IPS-11a (cell line): ENCODE measurements around the gene ZSCAN30.

Experiments used
- H3K4me3 ChIP-seq: one replicate; pipeline ENCODE4 v1.5.1; 2013; ENCODE audit warnings: low read depth, low read length, control low read depth

The ZSCAN30 gene

GRCh38 chr18:35282353-35282752 lies 7.7 kb downstream of the ZSCAN30 start:
- H3K4me3 ChIP-seq, result no peak overlapping the region

GRCh38 chr18:35278969-35279368 lies 11.1 kb downstream of the ZSCAN30 start:
- no peak overlapping the region for H3K4me3 ChIP-seq

- no peak overlapping the region for H3K4me3 ChIP-seq
Observed at GRCh38 chr18:35278085-35278484, 11.9 kb downstream of the ZSCAN30 start.

GRCh38 chr18:35277633-35278032 lies 12.4 kb downstream of the ZSCAN30 start:
- H3K4me3 ChIP-seq, result no peak overlapping the region

- H3K4me3 ChIP-seq, result no peak overlapping the region
Observed at GRCh38 chr18:35276267-35276666, 13.8 kb downstream of the ZSCAN30 start.

GRCh38 chr18:35271656-35272055 lies 18.4 kb downstream of the ZSCAN30 start:
- H3K4me3 ChIP-seq, result no peak overlapping the region

GRCh38 chr18:35268821-35269220 lies 21.2 kb downstream of the ZSCAN30 start:
- H3K4me3 ChIP-seq, result no peak overlapping the region

GRCh38 chr18:35267809-35268208 lies 22.2 kb downstream of the ZSCAN30 start:
- no peak overlapping the region for H3K4me3 ChIP-seq

GRCh38 chr18:35267161-35267651 lies 22.8 kb downstream of the ZSCAN30 start:
- H3K4me3 ChIP-seq, result no peak overlapping the region

GRCh38 chr18:35264409-35264808 lies 25.6 kb downstream of the ZSCAN30 start:
- no peak overlapping the region for H3K4me3 ChIP-seq

GRCh38 chr18:35256947-35257346 lies 33.1 kb downstream of the ZSCAN30 start:
- no peak overlapping the region for H3K4me3 ChIP-seq

- no peak overlapping the region for H3K4me3 ChIP-seq
Observed at GRCh38 chr18:35253655-35254287, 36.3 kb downstream of the ZSCAN30 start.

- H3K4me3 ChIP-seq, result no peak overlapping the region
Observed at GRCh38 chr18:35252466-35252865, 37.6 kb downstream of the ZSCAN30 start.

- no peak overlapping the region for H3K4me3 ChIP-seq
Observed at GRCh38 chr18:35248429-35248828, 41.6 kb downstream of the ZSCAN30 start.

GRCh38 chr18:35247412-35248249 lies 42.4 kb downstream of the ZSCAN30 start:
- no peak overlapping the region for H3K4me3 ChIP-seq

GRCh38 chr18:35246831-35247230 lies 43.2 kb downstream of the ZSCAN30 start:
- no peak overlapping the region for H3K4me3 ChIP-seq

- H3K4me3 ChIP-seq, result no peak overlapping the region
Observed at GRCh38 chr18:35245719-35246317, 44.2 kb downstream of the ZSCAN30 start.

GRCh38 chr18:35244671-35245070 lies 45.4 kb downstream of the ZSCAN30 start:
- no peak overlapping the region for H3K4me3 ChIP-seq

- no peak overlapping the region for H3K4me3 ChIP-seq
Observed at GRCh38 chr18:35242426-35242825, 47.6 kb downstream of the ZSCAN30 start.

- peak overlapping the region; percentile 92 for H3K4me3 ChIP-seq
Observed at GRCh38 chr18:35241448-35241804, 48.6 kb downstream of the ZSCAN30 start.

GRCh38 chr18:35240664-35241447 lies 49.2 kb downstream of the ZSCAN30 start, which contains the start of gene ZNF397:
TSS of gene ZNF397 (plus strand) at chr18:35241034. CDS start at chr18:35242471, 1,437 bp downstream.
- peak within 1 kb of the TSS; percentile 92 for H3K4me3 ChIP-seq
